ENCODE measurements around the gene UBAP1. TPM values are rescaled to one million over a fixed set of nuclear protein-coding genes. Genes with fewer than 3 reads are reported as not detected.
"Not testable (repeated sequence)": the region's sequence is repeated elsewhere in the genome, so short reads cannot be mapped to it uniquely, and the experiment has no call there.

Gene UBAP1
- total RNA-seq, 1 donor from 2014 or later = 51.9 TPM

GRCh38 chr9:34206561-34206960 lies 27.7 kb downstream of the UBAP1 start:
- no peak for ATAC-seq

GRCh38 chr9:34211395-34211794 lies 32.6 kb downstream of the UBAP1 start:
- Histone ChIP-seq H3K36me3 (no peaks in the 10 kb centered on the region), H3K4me1 (peaks cover 4% of the 10 kb centered on the region), H3K9me3 (no peaks in the 10 kb centered on the region), H3K4me3 (no peak overlapping the region), H3K27ac (no peak overlapping the region), H3K27me3 (no peaks in the 10 kb centered on the region)
- intact Hi-C loops (cut with DNase I) = no loop called here
- ATAC-seq (no peak), DNase-seq (no peak)
- no peak for TF ChIP-seq CTCF (IDR thresholded peaks at IDR 0.05)

More at GRCh38 chr9:34206561-34206960, 27.7 kb downstream of the UBAP1 start:
- no peak for TF ChIP-seq CTCF (IDR thresholded peaks at IDR 0.05)
- Histone ChIP-seq H3K27ac (no peak overlapping the region), H3K4me1 (peaks cover 25% of the 10 kb centered on the region), H3K4me3 (no peak overlapping the region), H3K27me3 (no peaks in the 10 kb centered on the region), H3K9me3 (no peaks in the 10 kb centered on the region), H3K36me3 (peaks cover 4% of the 10 kb centered on the region)
- DNase-seq = no peak
- intact Hi-C loops (cut with DNase I) = no loop called here

GRCh38 chr9:34214354-34215000 lies 35.6 kb downstream of the UBAP1 start:
- H3K9me3 ChIP-seq; H3K36me3 ChIP-seq; ATAC-seq; H3K27me3 ChIP-seq; H3K27ac ChIP-seq; intact Hi-C loops (cut with DNase I); DNase-seq; H3K4me1 ChIP-seq; H3K4me3 ChIP-seq: not testable (repeated sequence)

- Histone ChIP-seq H3K4me3 (no peak overlapping the region), H3K27me3 (no peaks in the 10 kb centered on the region), H3K9me3 (no peaks in the 10 kb centered on the region), H3K4me1 (peaks cover 4% of the 10 kb centered on the region), H3K27ac (no peak overlapping the region), H3K36me3 (no peaks in the 10 kb centered on the region)
- no peak for ATAC-seq
- DNase-seq = no peak
- TF ChIP-seq CTCF (IDR thresholded peaks at IDR 0.05) = no peak
- intact Hi-C loops (cut with DNase I) = no loop called here
Measured at GRCh38 chr9:34216325-34216724, 37.5 kb downstream of the UBAP1 start.

GRCh38 chr9:34217015-34217414 lies 38.2 kb downstream of the UBAP1 start:
- H3K27me3 ChIP-seq; H3K36me3 ChIP-seq; H3K9me3 ChIP-seq; H3K4me1 ChIP-seq; DNase-seq; intact Hi-C loops (cut with DNase I); H3K27ac ChIP-seq; H3K4me3 ChIP-seq; ATAC-seq: not testable (repeated sequence)

- Histone ChIP-seq H3K4me3 (no peak overlapping the region), H3K4me1 (no peaks in the 10 kb centered on the region), H3K9me3 (no peaks in the 10 kb centered on the region), H3K27me3 (no peaks in the 10 kb centered on the region), H3K27ac (no peak overlapping the region), H3K36me3 (no peaks in the 10 kb centered on the region)
- ATAC-seq (no peak), DNase-seq (no peak)
- TF ChIP-seq CTCF (IDR thresholded peaks at IDR 0.05) = no peak
- intact Hi-C loops (cut with DNase I) = no loop called here
Measured at GRCh38 chr9:34218446-34218845, 39.6 kb downstream of the UBAP1 start.

GRCh38 chr9:34219421-34219820 lies 40.6 kb downstream of the UBAP1 start:
- intact Hi-C loops (cut with DNase I) = no loop called here
- Histone ChIP-seq H3K4me3 (no peak overlapping the region), H3K27ac (no peak overlapping the region), H3K36me3 (no peaks in the 10 kb centered on the region), H3K27me3 (no peaks in the 10 kb centered on the region), H3K4me1 (no peaks in the 10 kb centered on the region), H3K9me3 (no peaks in the 10 kb centered on the region)
- ATAC-seq (no peak), DNase-seq (no peak)
- TF ChIP-seq CTCF (IDR thresholded peaks at IDR 0.05) = no peak

Measured in upper lobe of right lung (tissue), 1 donor.